HL-60/S4 treated with phorbol 12-myristate 13-acetate at 8.2 ng/mL for 4 days and 3 days (cell line): ENCODE data around the gene EXD2.
"Not testable (repeated sequence)": the region's sequence is repeated elsewhere in the genome, so short reads cannot be mapped to it uniquely, and the experiment has no call there.

Experiments
- in situ Hi-C: fragments of 300-500 bp; cut with MboI; formaldehyde crosslinking; loops from 2 replicates; pipeline ENCODE4 v1.15.0; 2022; ENCODE audit warnings: low sequenced_read_pairs

EXD2 gene, protein sequence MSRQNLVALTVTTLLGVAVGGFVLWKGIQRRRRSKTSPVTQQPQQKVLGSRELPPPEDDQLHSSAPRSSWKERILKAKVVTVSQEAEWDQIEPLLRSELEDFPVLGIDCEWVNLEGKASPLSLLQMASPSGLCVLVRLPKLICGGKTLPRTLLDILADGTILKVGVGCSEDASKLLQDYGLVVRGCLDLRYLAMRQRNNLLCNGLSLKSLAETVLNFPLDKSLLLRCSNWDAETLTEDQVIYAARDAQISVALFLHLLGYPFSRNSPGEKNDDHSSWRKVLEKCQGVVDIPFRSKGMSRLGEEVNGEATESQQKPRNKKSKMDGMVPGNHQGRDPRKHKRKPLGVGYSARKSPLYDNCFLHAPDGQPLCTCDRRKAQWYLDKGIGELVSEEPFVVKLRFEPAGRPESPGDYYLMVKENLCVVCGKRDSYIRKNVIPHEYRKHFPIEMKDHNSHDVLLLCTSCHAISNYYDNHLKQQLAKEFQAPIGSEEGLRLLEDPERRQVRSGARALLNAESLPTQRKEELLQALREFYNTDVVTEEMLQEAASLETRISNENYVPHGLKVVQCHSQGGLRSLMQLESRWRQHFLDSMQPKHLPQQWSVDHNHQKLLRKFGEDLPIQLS

DNA sequence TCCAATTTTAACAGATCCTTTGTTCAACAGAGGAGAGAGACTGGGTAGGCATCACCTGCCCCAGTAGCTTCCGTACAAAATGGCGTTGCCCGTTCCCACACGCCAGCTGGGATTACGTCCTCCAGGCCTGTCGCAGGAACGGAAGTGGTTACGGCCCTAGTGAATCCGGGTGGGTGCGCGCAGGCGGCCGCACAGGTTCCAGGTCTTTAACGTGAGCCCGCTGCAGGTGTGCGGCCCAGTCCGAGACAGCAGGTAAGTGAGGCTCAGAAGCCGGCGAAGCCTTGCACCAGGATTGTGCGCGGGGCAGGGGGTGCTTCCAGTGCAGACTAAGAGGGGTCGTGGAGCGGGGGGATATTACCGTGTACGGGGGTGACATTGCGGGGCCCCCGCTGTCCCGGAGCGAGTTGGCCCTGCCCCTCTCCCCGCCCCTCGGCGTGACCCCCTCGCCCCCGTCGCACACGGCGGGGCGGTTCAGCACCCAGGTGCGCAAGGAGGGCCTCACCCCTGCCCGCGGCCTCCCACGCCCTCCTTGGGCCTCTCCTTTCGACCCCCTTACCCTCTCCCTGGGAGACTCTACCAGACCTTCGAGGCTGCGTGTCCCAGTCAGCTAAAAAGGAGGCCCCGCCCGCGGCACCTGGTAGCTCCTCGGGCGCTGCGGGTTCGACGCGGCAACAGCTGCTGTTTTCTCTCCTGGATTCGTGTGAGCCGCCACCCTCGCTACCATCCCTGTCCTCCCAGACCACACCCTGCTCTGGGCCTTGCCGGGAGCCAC lies at the start of gene EXD2:
EXD2 (plus strand) TSS at position 159 of the 772 bp plus-strand sequence. CDS start 17,973 bp downstream, outside the sequence.
- in situ Hi-C loops: no loop called here

- in situ Hi-C loops: no loop called here
Measured at GRCh38 chr14:69141550-69141949, 49.7 kb upstream of the EXD2 start.

- in situ Hi-C loops: no loop called here
Measured at GRCh38 chr14:69142101-69142500, 49.2 kb upstream of the EXD2 start.

GRCh38 chr14:69149461-69150244 lies 41.6 kb upstream of the EXD2 start:
- in situ Hi-C loops: no loop called here

GRCh38 chr14:69151458-69152180 lies 39.7 kb upstream of the EXD2 start:
- in situ Hi-C loops: no loop called here

DNA sequence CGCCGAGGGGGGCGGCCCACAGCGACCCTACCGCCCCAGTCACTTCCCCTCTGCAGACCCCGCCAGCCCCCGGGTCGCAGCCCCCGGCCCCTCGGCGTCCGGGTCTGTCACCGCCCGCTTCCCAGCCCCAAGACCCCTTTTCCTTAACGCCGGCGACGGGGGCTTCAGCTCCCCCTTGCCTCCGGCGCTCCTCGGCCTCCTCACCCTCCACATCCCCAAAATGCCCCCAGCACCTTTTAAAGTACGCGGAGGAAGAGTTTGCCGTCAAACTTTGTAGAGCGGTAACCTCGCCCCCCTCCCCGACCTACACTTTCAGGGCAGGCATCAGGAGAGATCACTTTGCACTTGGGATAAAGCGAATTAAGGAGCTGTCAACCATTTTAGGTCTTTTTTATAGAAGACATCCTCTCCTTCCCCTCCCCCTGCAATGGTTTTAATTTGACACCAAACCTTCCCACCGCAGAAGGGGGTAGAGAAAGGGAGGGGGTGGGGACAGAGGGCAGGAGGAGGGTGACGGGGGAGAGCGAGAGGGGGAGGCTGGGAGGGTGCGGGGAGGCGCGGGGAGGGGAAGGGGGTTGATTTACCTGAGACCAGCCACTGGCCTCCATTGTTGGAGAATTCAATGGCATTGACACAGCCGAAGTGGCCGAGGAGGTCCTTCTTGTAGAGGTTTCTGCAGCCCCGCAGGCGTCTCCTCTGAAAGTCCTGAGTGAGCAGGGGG lies 39.0 kb upstream of the EXD2 start:
- in situ Hi-C loops: no loop called here

- in situ Hi-C loops: no loop called here
Measured at GRCh38 chr14:69152902-69153151, 38.5 kb upstream of the EXD2 start, which contains the start of gene DCAF5. Gene DCAF5 (minus strand): TSS chr14:69153119. CDS start chr14:69152978, 141 bp downstream.

- in situ Hi-C loops: no loop called here
Measured at GRCh38 chr14:69153152-69153872, 38.0 kb upstream of the EXD2 start.

- in situ Hi-C loops: no loop called here
Measured at GRCh38 chr14:69153873-69154270, 37.4 kb upstream of the EXD2 start.

GRCh38 chr14:69154779-69155178 lies 36.5 kb upstream of the EXD2 start:
- in situ Hi-C loops: no loop called here

GRCh38 chr14:69156224-69156623 lies 35.1 kb upstream of the EXD2 start:
- in situ Hi-C loops: no loop called here

GRCh38 chr14:69161590-69161989 lies 29.7 kb upstream of the EXD2 start:
- in situ Hi-C loops: no loop called here

DNA sequence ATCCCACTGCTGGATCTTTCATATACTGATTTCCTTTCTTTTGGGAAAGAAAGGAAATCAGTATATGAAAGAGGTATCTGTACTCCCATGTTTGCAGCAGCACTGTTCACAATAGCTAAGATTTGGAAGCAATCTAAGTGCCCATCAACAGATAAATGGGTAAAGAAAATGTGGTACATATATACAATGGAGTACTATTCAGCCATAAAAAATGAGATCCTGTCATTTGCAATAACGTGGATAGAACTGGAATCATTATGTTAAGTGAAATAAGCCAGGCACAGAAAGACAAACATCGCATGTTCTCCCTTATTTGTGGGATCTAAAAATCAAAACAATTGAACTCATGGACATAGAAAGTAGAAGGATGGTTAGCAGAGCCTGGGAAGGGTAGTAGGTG lies 25.5 kb upstream of the EXD2 start:
- in situ Hi-C loops: not testable (repeated sequence)

- in situ Hi-C loops: no loop called here
Measured at GRCh38 chr14:69170839-69171238, 20.5 kb upstream of the EXD2 start.

- in situ Hi-C loops: no loop called here
Measured at GRCh38 chr14:69171569-69171968, 19.7 kb upstream of the EXD2 start.

GRCh38 chr14:69175130-69175529 lies 16.2 kb upstream of the EXD2 start:
- in situ Hi-C loops: no loop called here

DNA sequence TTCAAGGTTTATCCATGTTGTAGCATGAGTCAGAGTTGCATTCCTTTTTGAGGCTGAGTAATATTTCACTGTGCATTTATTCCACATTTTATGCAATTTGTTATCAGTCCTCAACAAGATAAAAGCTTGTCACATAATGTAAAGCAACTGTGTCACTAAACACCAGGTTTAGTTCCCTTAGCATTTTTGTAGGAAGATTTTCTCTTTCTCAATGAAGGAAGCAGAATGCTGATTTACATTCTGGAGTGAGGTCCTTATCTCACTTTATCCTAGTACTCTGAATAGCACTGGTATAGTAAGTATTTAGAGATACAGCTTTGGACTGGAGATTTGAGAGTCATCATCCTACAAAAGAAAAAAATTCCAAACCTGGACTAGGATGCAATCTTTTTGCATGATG lies 9.8 kb upstream of the EXD2 start:
- in situ Hi-C loops: no loop called here

GRCh38 chr14:69182580-69182979 lies 8.7 kb upstream of the EXD2 start:
- in situ Hi-C loops: not testable (repeated sequence)

DNA sequence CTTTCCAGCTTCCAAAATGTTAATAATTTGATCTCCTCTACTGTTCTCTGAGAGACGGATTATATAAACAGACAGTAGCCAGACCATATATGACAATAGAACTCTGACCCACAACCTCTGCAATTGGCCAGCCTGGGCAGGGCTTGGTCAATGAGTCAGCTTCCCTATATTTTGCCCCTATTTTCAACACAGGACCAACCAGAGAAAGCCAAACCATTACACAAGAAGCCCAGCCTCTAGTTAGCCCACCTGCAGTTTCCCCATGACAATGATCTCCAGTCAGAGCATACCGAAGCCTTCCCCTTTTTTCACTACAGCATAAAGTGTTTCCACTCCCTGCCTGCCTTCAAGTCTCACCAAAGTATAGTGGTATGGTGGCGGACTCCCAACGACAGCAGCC lies 7.6 kb upstream of the EXD2 start:
- in situ Hi-C loops: no loop called here
